Islet of Langerhans (tissue), 1 donor: ENCODE data around the gene KIAA1614.

Experiments used
- FAIRE-seq: peaks from one replicate; lab custom pipeline; 2011; peaks lifted over from hg19 to GRCh38; lab: Jason Lieb, UNC

Gene KIAA1614

DNA sequence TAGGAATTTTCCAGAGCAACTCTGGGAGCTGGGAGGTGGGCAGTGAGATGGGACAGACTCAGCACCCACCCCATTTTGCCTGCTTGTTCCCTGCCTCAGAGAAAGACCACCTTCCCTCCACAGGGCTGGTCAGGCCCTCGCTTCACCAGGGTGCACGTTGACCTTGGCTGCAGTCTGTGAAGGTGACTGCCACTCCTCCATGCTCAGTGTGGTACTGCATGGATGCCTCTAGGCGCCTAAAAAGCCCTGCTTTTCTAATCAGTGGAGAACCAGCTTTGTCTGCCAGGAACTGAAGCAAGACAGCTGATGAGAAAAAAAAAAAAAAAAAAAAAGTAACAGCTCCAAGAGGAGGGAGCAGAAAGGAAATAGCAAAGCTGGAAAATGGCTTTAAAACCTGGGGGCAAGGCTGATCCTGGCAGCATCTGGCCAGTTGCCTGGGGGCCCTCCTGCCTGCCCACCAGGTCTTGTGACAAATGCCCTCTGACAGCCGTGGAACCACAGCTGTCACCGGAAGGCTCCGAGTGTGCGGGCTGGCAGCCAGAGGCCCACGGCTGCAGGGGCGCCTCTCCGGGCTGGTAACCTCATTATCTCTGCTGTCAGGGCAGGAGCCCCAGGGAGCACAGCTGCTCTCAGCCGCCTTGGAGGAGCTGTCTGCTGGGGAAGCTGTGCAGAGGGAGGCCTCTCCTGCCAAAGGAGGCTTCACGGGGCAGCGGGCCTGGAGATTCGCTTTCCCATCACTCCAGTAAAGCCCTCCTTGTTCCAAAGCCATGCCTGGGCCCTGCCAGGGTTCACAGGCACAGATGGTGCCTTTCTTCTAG lies 13.7 kb downstream of the KIAA1614 start:
- no peak for FAIRE-seq

GRCh38 chr1:180927348-180927747 lies 14.7 kb downstream of the KIAA1614 start:
- FAIRE-seq, result no peak

DNA sequence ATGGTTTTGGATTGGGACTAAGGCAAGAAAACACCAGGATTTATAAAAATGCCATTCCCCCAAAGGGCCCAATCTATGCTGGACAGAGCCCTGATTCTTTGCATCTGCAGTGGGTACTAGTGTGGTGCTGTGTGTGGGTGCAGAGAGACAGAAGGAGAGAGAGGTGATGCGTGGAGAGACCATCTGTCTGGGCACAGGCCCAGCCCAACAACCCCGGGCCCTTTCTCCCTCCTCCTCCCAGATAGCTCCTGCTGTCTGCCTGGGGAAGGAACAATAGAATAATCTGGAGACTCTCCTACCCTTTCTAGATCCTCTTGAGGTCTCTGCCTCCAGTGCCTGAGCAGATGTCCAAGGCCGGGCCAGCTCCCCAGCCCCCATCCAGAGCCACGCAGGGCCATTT lies 15.1 kb downstream of the KIAA1614 start:
- no peak for FAIRE-seq

- FAIRE-seq, result no peak
These were observed 15.9 kb downstream of the KIAA1614 start for GRCh38 chr1:180928331-180929230.

GRCh38 chr1:180929389-180929788 lies 16.7 kb downstream of the KIAA1614 start:
- no peak for FAIRE-seq

DNA sequence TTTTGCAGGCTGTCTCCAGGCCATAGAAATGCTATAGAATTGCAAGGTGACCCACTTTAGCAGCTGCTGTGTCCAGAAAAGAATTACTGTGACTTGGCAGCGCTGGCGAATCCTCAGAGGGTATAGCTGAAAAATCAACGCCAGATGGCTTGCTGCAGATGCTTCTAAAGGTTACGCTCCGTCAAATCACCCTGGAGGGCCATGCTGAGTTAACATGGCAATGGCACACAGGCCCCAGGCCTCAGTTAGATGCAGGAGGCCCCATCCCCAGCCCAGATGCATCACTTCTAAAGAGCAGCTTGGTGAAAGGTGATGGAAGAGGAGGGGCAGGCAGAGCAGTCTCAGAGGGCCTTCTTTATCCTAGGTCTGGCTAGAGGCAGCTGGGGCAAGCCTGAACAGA lies 18.0 kb downstream of the KIAA1614 start:
- no peak for FAIRE-seq

- FAIRE-seq, result no peak
These were observed 18.8 kb downstream of the KIAA1614 start for GRCh38 chr1:180931529-180931928.

DNA sequence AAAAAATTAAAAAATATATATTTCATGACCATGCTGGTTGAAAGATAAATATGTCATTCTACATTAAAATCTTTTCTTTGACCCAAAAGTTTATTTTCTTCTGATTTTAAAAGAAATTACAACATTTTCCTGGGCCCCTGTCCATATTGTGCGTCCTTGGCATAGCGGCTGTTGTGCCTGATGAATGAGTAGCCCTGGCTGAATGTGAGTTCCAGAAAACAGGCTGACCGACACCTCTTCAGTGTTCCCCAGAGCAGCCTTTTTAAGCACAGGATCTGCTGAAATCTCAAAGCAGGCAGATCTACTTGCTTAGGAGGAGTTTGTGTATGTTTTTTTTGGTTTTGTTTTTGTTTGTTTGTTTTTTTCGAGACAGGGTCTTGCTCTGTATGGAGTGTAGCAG lies 19.7 kb downstream of the KIAA1614 start:
- no peak for FAIRE-seq

- no peak for FAIRE-seq
These were observed 20.4 kb downstream of the KIAA1614 start for GRCh38 chr1:180933141-180933540.

DNA sequence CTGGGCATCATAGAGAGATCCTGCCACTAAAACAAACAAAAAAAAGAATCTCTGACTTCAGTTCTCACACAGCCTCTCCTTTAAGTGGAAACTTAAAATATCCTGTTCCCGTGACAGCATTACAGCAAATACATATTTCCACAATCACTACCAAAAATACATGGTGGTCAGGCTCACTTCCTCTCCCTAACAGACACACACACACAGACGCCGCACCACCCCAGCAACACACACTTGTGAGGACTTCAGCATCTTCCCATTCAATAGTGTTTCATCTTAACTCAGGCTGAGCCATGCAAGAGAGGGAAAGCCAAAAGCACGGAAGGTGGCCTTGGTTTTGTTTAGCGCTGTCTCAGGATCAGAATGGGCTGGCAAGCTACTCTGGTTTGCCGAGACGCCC lies 21.9 kb downstream of the KIAA1614 start:
- FAIRE-seq, result no peak

DNA sequence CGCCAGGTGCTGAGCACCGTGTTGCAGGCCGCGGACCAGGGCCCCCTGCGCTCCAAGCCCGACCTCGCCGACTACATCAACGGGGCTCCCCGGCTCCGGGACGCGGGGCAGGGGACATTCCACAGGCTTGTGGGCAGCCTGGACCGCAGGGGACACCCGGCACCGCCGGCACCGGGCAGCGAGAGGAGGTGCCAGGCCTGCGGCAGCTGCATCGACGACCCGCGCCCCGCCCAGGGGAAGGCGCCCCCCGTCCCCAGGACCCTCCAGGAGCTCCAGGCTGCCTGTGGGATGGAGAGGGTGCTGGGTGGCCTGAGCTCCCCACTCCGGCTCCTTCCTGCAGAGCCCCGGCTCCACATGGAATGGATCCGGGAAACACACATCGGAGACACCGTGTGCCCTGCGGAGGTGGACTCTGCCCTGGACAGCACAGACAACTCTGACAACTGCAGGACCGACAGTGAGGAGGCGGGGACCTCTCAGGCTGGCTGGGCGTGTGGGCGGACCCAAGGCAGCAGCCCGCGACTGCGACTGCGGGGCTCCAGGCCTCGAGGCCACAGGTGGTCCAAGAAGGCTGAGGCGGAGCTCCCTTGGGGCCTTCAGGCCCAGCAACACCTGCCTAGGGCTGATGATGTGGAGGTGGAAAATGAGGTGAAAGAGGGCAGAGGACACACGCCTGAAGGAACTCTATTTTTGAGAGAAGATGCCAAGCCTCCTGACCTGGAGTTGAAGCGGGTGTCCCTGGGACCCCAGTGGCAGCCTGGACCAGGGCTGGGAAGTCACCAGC lies 22.8 kb downstream of the KIAA1614 start:
- FAIRE-seq, result no peak

GRCh38 chr1:180936110-180937011 lies 23.7 kb downstream of the KIAA1614 start:
- FAIRE-seq, result no peak

GRCh38 chr1:180937012-180937372 lies 24.3 kb downstream of the KIAA1614 start:
- FAIRE-seq, result no peak

GRCh38 chr1:180937624-180938225 lies 25.0 kb downstream of the KIAA1614 start:
- no peak for FAIRE-seq

DNA sequence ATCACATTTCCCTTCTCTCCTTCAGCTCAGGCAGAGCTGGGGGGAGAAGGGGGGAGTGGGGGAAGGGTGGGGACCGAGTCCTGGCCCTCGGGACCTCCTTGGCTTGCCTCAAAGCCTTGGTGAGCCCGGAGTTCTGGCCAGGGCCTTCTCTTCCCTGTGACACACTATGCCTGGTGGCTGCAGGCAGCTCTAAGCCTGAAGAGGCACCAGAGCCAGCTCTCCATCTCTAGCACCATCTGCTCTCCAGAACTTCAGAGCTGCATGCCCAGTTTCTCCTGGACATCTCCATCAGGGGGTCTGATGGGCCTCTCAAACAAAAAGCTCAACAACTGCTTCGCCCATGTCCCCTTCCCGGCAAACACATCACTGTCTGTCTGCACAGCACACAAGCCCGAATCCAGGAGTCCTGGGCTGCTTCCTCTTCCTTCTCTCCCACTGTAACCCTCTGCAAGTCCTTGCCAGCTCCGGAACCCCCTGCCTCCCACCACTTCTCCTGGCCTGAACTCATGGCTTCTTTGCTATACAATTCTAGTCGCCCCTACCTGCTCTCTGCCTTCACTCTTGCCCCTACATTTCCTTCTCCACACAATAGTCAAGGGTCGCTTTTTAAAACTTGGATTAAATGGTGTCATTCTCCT lies 26.5 kb downstream of the KIAA1614 start:
- no peak for FAIRE-seq

- FAIRE-seq, result no peak
These were observed 27.0 kb downstream of the KIAA1614 start for GRCh38 chr1:180939711-180940103.

DNA sequence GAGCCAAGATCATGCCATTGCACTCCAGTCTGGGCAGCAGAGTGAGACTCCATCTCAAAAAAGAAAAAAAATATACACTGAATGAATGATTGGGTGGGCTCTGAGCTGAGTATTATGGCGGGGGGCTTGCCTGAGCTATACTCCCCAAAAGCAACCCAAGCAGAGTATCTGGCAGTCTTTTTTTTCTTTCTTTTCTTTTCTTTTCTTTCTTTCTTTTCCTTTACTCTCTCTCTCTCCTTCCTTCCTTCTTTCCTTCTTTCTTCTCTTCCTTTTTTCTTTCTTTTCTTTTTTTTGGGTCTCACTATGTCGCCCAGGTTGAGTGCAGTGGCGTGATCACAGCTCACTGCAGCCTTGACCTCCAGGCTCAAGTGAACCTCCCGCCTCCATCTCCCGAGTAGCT lies 27.7 kb downstream of the KIAA1614 start:
- no peak for FAIRE-seq

GRCh38 chr1:180941518-180942275 lies 29.0 kb downstream of the KIAA1614 start:
- FAIRE-seq, result no peak

DNA sequence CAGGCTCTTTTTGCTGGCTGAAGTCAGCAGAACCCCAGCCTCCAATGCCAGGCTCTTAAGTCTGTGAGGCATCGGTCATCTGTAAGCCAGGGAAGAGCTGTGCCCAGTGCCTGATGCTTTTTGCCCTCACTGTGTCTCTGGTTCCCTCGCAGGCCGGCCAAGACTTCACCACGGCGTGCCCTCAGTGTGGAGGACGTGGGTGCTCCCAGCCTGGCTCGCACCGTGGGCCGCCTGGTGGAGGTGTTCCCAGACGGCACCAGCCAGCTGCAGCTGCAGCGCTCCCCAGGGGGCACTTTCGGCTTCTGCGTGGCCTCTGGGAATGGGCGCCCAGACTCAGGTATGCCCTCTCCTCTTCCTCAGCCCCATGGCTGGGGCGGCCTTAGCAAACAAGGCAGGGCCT lies 32.5 kb downstream of the KIAA1614 start:
- FAIRE-seq, result no peak

DNA sequence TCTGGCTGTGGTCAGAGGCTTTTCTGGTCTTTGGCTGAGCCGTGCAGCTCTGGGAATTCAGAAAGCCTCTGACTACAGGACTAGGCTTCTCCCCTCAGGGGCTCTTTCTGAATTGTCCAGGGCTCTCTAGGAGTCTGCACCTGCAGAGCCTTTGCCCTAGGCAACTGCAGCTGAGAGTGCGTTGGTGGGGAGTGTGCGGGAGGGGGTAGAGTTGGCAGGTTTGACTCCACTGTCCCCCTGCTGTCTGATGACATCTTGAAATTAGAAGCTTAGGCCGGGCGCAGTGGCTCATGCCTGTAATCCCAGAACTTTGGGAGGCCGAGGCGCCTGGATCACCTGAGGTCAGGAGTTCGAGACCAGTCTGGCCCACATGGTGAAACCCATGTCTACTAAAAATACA lies 32.9 kb downstream of the KIAA1614 start:
- FAIRE-seq, result no peak
